ENCODE measurements around the gene FFAR3.

DNA sequence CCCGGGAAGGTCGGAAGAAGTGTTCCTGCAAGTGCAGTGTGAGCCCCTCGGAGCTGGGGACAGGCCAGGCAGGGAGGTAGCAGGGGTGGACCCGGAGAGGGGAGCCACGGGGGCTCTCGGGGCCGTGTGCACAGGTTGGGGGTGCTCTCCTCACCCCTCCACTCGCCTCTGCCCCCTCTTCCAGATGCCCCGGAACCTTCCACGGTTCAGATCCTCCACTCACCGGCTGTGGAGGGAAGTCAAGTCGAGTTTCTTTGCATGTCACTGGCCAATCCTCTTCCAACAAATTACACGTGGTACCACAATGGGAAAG is 20.3 kb upstream of the FFAR3 start:
- TF ChIP-seq, protein P1, sequence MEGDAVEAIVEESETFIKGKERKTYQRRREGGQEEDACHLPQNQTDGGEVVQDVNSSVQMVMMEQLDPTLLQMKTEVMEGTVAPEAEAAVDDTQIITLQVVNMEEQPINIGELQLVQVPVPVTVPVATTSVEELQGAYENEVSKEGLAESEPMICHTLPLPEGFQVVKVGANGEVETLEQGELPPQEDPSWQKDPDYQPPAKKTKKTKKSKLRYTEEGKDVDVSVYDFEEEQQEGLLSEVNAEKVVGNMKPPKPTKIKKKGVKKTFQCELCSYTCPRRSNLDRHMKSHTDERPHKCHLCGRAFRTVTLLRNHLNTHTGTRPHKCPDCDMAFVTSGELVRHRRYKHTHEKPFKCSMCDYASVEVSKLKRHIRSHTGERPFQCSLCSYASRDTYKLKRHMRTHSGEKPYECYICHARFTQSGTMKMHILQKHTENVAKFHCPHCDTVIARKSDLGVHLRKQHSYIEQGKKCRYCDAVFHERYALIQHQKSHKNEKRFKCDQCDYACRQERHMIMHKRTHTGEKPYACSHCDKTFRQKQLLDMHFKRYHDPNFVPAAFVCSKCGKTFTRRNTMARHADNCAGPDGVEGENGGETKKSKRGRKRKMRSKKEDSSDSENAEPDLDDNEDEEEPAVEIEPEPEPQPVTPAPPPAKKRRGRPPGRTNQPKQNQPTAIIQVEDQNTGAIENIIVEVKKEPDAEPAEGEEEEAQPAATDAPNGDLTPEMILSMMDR (IDR thresholded peaks at IDR 0.05 in 2 of 3, conservative IDR thresholded peaks at IDR 0.05 in 1 of 3; ENCODE audit: insufficient read depth in 2 of 3, low read depth in 1 of 3, low read length in 3 of 3) = no peak
- TF ChIP-seq, protein P2, sequence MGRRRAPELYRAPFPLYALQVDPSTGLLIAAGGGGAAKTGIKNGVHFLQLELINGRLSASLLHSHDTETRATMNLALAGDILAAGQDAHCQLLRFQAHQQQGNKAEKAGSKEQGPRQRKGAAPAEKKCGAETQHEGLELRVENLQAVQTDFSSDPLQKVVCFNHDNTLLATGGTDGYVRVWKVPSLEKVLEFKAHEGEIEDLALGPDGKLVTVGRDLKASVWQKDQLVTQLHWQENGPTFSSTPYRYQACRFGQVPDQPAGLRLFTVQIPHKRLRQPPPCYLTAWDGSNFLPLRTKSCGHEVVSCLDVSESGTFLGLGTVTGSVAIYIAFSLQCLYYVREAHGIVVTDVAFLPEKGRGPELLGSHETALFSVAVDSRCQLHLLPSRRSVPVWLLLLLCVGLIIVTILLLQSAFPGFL (CRISPR knock-in tag; IDR thresholded peaks at IDR 0.05) = no peak
- TF ChIP-seq, protein P3, sequence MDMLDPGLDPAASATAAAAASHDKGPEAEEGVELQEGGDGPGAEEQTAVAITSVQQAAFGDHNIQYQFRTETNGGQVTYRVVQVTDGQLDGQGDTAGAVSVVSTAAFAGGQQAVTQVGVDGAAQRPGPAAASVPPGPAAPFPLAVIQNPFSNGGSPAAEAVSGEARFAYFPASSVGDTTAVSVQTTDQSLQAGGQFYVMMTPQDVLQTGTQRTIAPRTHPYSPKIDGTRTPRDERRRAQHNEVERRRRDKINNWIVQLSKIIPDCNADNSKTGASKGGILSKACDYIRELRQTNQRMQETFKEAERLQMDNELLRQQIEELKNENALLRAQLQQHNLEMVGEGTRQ (CRISPR knock-in tag; IDR thresholded peaks at IDR 0.05) = no peak
- TF ChIP-seq ELF4 (CRISPR knock-in tag; IDR thresholded peaks at IDR 0.05) (no peak), CBX3 (IDR thresholded peaks at IDR 0.05; ENCODE audit: borderline replicate concordance in 1 of 2, low read length in 2 of 2) (no peak), NR1H2 (CRISPR knock-in tag; IDR thresholded peaks at IDR 0.05) (no peak)
- TF ChIP-seq, protein P4, sequence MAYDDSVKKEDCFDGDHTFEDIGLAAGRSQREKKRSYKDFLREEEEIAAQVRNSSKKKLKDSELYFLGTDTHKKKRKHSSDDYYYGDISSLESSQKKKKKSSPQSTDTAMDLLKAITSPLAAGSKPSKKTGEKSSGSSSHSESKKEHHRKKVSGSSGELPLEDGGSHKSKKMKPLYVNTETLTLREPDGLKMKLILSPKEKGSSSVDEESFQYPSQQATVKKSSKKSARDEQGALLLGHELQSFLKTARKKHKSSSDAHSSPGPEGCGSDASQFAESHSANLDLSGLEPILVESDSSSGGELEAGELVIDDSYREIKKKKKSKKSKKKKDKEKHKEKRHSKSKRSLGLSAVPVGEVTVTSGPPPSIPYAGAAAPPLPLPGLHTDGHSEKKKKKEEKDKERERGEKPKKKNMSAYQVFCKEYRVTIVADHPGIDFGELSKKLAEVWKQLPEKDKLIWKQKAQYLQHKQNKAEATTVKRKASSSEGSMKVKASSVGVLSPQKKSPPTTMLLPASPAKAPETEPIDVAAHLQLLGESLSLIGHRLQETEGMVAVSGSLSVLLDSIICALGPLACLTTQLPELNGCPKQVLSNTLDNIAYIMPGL (CRISPR knock-in tag; IDR thresholded peaks at IDR 0.05) = no peak
- TF ChIP-seq, protein P5, sequence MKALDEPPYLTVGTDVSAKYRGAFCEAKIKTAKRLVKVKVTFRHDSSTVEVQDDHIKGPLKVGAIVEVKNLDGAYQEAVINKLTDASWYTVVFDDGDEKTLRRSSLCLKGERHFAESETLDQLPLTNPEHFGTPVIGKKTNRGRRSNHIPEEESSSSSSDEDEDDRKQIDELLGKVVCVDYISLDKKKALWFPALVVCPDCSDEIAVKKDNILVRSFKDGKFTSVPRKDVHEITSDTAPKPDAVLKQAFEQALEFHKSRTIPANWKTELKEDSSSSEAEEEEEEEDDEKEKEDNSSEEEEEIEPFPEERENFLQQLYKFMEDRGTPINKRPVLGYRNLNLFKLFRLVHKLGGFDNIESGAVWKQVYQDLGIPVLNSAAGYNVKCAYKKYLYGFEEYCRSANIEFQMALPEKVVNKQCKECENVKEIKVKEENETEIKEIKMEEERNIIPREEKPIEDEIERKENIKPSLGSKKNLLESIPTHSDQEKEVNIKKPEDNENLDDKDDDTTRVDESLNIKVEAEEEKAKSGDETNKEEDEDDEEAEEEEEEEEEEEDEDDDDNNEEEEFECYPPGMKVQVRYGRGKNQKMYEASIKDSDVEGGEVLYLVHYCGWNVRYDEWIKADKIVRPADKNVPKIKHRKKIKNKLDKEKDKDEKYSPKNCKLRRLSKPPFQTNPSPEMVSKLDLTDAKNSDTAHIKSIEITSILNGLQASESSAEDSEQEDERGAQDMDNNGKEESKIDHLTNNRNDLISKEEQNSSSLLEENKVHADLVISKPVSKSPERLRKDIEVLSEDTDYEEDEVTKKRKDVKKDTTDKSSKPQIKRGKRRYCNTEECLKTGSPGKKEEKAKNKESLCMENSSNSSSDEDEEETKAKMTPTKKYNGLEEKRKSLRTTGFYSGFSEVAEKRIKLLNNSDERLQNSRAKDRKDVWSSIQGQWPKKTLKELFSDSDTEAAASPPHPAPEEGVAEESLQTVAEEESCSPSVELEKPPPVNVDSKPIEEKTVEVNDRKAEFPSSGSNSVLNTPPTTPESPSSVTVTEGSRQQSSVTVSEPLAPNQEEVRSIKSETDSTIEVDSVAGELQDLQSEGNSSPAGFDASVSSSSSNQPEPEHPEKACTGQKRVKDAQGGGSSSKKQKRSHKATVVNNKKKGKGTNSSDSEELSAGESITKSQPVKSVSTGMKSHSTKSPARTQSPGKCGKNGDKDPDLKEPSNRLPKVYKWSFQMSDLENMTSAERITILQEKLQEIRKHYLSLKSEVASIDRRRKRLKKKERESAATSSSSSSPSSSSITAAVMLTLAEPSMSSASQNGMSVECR (CRISPR knock-in tag; IDR thresholded peaks at IDR 0.05) = no peak
